Gastroesophageal sphincter (tissue), 3 donors: Measurements from ENCODE around the gene CDK14.

ENCODE experiments used
- CTCF ChIP-seq, 4 experiments: fragments of 200-600 bp in 2 of 4; fragments of 450-650 bp in 2 of 4; sonication (generic) in 1 of 4; IDR thresholded peaks; one replicate each; pipeline ENCODE4 v1.5.1; 2017 to 2019; ENCODE audit warnings: antibody characterized with exemption in 4 of 4, mild to moderate bottlenecking in 2 of 4, moderate library complexity in 2 of 4
- POLR2A ChIP-seq, 2 donors: fragments of 450-650 bp; IDR thresholded peaks; one replicate each; pipeline ENCODE4 v1.6.1; 2017; ENCODE audit warnings: antibody characterized with exemption in 2 of 2, mild to moderate bottlenecking in 2 of 2, moderate library complexity in 1 of 2

- TF ChIP-seq CTCF (IDR thresholded peaks at IDR 0.05) (no peak), POLR2A (IDR thresholded peaks at IDR 0.05) (no peak)
Observed at GRCh38 chr7:91039033-91039432, 442.9 kb downstream of the CDK14 start.
